ENCODE data around the gene DMRTA2.

DNA sequence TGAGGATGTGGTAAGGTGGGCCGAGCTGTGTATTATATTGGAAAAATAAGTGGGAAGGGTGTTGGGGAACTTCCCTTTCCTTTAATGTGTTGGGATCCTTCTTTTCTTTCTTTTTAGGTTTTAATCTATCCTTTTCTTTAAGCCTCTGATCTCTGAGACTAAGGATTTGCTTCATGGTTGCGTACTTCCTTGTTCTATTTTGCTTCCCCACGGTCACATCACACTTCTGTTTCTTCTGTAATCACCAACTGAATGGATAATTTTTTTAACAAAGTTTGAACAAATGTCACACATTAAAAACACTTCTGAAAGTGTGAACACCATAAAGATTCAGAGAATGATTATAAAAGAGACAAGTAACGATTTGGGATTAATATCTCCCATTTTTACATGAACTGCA lies 17.4 kb downstream of the DMRTA2 start:
- TF ChIP-seq, protein P1, sequence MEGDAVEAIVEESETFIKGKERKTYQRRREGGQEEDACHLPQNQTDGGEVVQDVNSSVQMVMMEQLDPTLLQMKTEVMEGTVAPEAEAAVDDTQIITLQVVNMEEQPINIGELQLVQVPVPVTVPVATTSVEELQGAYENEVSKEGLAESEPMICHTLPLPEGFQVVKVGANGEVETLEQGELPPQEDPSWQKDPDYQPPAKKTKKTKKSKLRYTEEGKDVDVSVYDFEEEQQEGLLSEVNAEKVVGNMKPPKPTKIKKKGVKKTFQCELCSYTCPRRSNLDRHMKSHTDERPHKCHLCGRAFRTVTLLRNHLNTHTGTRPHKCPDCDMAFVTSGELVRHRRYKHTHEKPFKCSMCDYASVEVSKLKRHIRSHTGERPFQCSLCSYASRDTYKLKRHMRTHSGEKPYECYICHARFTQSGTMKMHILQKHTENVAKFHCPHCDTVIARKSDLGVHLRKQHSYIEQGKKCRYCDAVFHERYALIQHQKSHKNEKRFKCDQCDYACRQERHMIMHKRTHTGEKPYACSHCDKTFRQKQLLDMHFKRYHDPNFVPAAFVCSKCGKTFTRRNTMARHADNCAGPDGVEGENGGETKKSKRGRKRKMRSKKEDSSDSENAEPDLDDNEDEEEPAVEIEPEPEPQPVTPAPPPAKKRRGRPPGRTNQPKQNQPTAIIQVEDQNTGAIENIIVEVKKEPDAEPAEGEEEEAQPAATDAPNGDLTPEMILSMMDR (IDR thresholded peaks at IDR 0.05) = no peak
- no peak for TF ChIP-seq POLR2A (IDR thresholded peaks at IDR 0.05)
